ENCODE results near the gene STX2.

The STX2 gene

GRCh38 chr12:130829391-130830245 is 9.4 kb downstream of the STX2 start:
- DNase-seq = no peak

- DNase-seq = no peak
These were observed 10.2 kb downstream of the STX2 start for GRCh38 chr12:130828895-130829294.

GRCh38 chr12:130827432-130827831 is 11.6 kb downstream of the STX2 start:
- DNase-seq = no peak

GRCh38 chr12:130826151-130826801 is 12.8 kb downstream of the STX2 start:
- DNase-seq = peak; percentile 68

- DNase-seq = no peak
These were observed 13.3 kb downstream of the STX2 start for GRCh38 chr12:130825771-130826150.

GRCh38 chr12:130819681-130820080 is 19.4 kb downstream of the STX2 start:
- DNase-seq = no peak

- DNase-seq = no peak
These were observed 20.1 kb downstream of the STX2 start for GRCh38 chr12:130818635-130819576.

GRCh38 chr12:130818272-130818634 is 20.8 kb downstream of the STX2 start:
- DNase-seq = no peak

- DNase-seq = no peak
These were observed 21.2 kb downstream of the STX2 start for GRCh38 chr12:130817804-130818203.

GRCh38 chr12:130816097-130816496 is 23.0 kb downstream of the STX2 start:
- DNase-seq = no peak

GRCh38 chr12:130815028-130815741 is 23.9 kb downstream of the STX2 start:
- DNase-seq = no peak

GRCh38 chr12:130813949-130814348 is 25.1 kb downstream of the STX2 start:
- no peak for DNase-seq

GRCh38 chr12:130813436-130813835 is 25.6 kb downstream of the STX2 start:
- DNase-seq = no peak

GRCh38 chr12:130809791-130810190 is 29.3 kb downstream of the STX2 start:
- DNase-seq = no peak

GRCh38 chr12:130807309-130807708 is 31.7 kb downstream of the STX2 start:
- DNase-seq = no peak

- no peak for DNase-seq
These were observed 32.5 kb downstream of the STX2 start for GRCh38 chr12:130806574-130806973.

GRCh38 chr12:130805635-130806034 is 33.4 kb downstream of the STX2 start:
- DNase-seq = no peak

- no peak for DNase-seq
These were observed 34.8 kb downstream of the STX2 start for GRCh38 chr12:130804216-130804615.

GRCh38 chr12:130803702-130804101 is 35.3 kb downstream of the STX2 start:
- no peak for DNase-seq

- no peak for DNase-seq
These were observed 38.7 kb downstream of the STX2 start for GRCh38 chr12:130800312-130800711.

GRCh38 chr12:130799051-130799450 is 40.0 kb downstream of the STX2 start:
- DNase-seq = no peak

GRCh38 chr12:130796985-130797686 is 41.9 kb downstream of the STX2 start:
- no peak for DNase-seq

Measured in fibroblast of upper back skin (primary cell).